Measurements from ENCODE around the gene SPPL3. TPM values are rescaled to one million over a fixed set of nuclear protein-coding genes. Genes with fewer than 3 reads are reported as not detected.

The SPPL3 gene
- total and polyA plus RNA-seq, 2 experiments from 2014 or later = 20.0 to 67.3 TPM

GRCh38 chr12:120940799-120941198 is 36.6 kb upstream of the SPPL3 start:
- Histone ChIP-seq H3K36me3 (replicated peaks; ENCODE audit: insufficient read depth, low read depth) (no peaks in the 10 kb centered on the region), H2AFZ (no peak overlapping the region), H3K4me3 (no peak overlapping the region), H3K27ac (no peak overlapping the region), H3K9me2 (replicated peaks; ENCODE audit: insufficient read depth) (no peaks in the 10 kb centered on the region), H3K9me3 (ENCODE audit: low read depth) (no peaks in the 10 kb centered on the region), H3K4me1 (ENCODE audit: insufficient read depth) (no peaks in the 10 kb centered on the region), H3K79me2 (no peaks in the 10 kb centered on the region), H3K27me3 (no peaks in the 10 kb centered on the region), H3K4me2 (no peak overlapping the region), H4K20me1 (ENCODE audit: insufficient read depth, poor library complexity, severe bottlenecking) (no peaks in the 10 kb centered on the region)
- DNase-seq (ENCODE audit: low spot score) = no peak
- TF ChIP-seq EZH2 (IDR thresholded peaks at IDR 0.05; ENCODE audit: borderline replicate concordance) (no peak), EZH2phosphoT487 (IDR thresholded peaks at IDR 0.05; ENCODE audit: low read depth, severe bottlenecking, unreplicated experiment) (no peak)
- TF ChIP-seq, protein P1, sequence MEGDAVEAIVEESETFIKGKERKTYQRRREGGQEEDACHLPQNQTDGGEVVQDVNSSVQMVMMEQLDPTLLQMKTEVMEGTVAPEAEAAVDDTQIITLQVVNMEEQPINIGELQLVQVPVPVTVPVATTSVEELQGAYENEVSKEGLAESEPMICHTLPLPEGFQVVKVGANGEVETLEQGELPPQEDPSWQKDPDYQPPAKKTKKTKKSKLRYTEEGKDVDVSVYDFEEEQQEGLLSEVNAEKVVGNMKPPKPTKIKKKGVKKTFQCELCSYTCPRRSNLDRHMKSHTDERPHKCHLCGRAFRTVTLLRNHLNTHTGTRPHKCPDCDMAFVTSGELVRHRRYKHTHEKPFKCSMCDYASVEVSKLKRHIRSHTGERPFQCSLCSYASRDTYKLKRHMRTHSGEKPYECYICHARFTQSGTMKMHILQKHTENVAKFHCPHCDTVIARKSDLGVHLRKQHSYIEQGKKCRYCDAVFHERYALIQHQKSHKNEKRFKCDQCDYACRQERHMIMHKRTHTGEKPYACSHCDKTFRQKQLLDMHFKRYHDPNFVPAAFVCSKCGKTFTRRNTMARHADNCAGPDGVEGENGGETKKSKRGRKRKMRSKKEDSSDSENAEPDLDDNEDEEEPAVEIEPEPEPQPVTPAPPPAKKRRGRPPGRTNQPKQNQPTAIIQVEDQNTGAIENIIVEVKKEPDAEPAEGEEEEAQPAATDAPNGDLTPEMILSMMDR (IDR thresholded peaks at IDR 0.05; ENCODE audit: poor library complexity) = no peak
- 70% methylated on average over 4 of the region's 5 CpGs for WGBS (ENCODE audit: low lambda C conversion rate, missing lambda C conversion rate)

DNA sequence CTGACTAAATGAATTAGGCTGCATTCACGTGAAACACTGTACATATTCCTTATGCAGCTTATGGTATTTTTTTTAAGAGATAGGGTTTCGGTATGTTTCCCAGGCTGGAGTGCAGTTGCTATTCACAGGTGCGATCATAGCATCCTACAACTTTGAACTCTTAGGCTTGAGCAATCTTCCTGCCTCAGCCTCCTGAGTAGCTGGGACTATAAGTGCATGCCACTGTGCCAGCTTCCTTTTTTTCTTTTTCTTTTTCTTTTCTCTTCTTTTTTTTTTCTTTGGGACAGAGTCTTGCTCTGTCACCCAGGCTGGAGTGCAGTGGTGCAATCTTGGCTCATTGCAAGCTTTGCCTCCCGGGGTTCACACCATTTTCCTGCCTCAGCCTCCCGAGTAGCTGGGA is 35.8 kb upstream of the SPPL3 start:
- H2AFZ ChIP-seq = no peak overlapping the region
- no peaks in the 10 kb centered on the region for H4K20me1 ChIP-seq (ENCODE audit: insufficient read depth, poor library complexity, severe bottlenecking)
- H3K4me1 ChIP-seq (ENCODE audit: insufficient read depth) = no peaks in the 10 kb centered on the region
- no peaks in the 10 kb centered on the region for H3K36me3 ChIP-seq (replicated peaks; ENCODE audit: insufficient read depth, low read depth)
- H3K79me2 ChIP-seq = no peaks in the 10 kb centered on the region
- no peak overlapping the region for H3K4me3 ChIP-seq
- no peaks in the 10 kb centered on the region for H3K9me3 ChIP-seq (ENCODE audit: low read depth)
- TF ChIP-seq EZH2 (IDR thresholded peaks at IDR 0.05; ENCODE audit: borderline replicate concordance) = no peak
- TF ChIP-seq, protein P1 (IDR thresholded peaks at IDR 0.05; ENCODE audit: poor library complexity) = no peak
- no peak for TF ChIP-seq EZH2phosphoT487 (IDR thresholded peaks at IDR 0.05; ENCODE audit: low read depth, severe bottlenecking, unreplicated experiment)
- no peaks in the 10 kb centered on the region for H3K27me3 ChIP-seq
- DNase-seq (ENCODE audit: low spot score) = no peak
- 74% methylated on average over 5 of the region's 5 CpGs for WGBS (ENCODE audit: low lambda C conversion rate, missing lambda C conversion rate)
- H3K4me2 ChIP-seq = no peak overlapping the region
- H3K27ac ChIP-seq = no peak overlapping the region
- no peaks in the 10 kb centered on the region for H3K9me2 ChIP-seq (replicated peaks; ENCODE audit: insufficient read depth)

GRCh38 chr12:120939523-120939922 is 35.4 kb upstream of the SPPL3 start:
- TF ChIP-seq EZH2 (IDR thresholded peaks at IDR 0.05; ENCODE audit: borderline replicate concordance) (no peak), EZH2phosphoT487 (IDR thresholded peaks at IDR 0.05; ENCODE audit: low read depth, severe bottlenecking, unreplicated experiment) (no peak)
- TF ChIP-seq, protein P1 (IDR thresholded peaks at IDR 0.05; ENCODE audit: poor library complexity) = no peak
- no peaks in the 10 kb centered on the region for H3K9me2 ChIP-seq (replicated peaks; ENCODE audit: insufficient read depth)
- H3K36me3 ChIP-seq (replicated peaks; ENCODE audit: insufficient read depth, low read depth) = no peaks in the 10 kb centered on the region
- H3K79me2 ChIP-seq = no peaks in the 10 kb centered on the region
- DNase-seq (ENCODE audit: low spot score) = no peak
- no peak overlapping the region for H3K27ac ChIP-seq
- H3K27me3 ChIP-seq = no peaks in the 10 kb centered on the region
- no peak overlapping the region for H3K4me2 ChIP-seq
- no peaks in the 10 kb centered on the region for H3K4me1 ChIP-seq (ENCODE audit: insufficient read depth)
- no peak overlapping the region for H2AFZ ChIP-seq
- H4K20me1 ChIP-seq (ENCODE audit: insufficient read depth, poor library complexity, severe bottlenecking) = no peaks in the 10 kb centered on the region
- WGBS (ENCODE audit: low lambda C conversion rate, missing lambda C conversion rate) = 59% methylated on average over 3 of the region's 3 CpGs
- no peak overlapping the region for H3K4me3 ChIP-seq
- H3K9me3 ChIP-seq (ENCODE audit: low read depth) = no peaks in the 10 kb centered on the region

DNA sequence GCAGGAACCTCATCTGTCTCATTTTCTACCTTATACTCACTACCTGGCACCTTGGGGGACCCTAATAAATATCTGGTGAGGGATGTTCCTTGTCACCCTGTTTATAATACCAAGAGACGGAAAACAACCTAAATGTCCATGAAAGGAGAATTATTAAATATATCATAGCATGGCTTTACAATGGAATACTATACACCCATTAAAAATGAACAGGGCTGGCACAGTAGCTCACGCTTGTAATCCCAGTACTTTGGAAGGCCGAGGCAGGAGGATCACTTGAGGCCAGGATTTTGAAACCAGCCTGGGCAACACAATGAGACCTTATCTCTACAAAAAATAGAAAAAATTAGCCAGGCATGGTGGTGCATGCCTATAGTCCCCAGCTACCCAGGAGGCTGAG is 34.3 kb upstream of the SPPL3 start:
- 90% methylated on average over 3 of the region's 3 CpGs for WGBS (ENCODE audit: low lambda C conversion rate, missing lambda C conversion rate)
- Histone ChIP-seq H3K9me3 (ENCODE audit: low read depth) (no peaks in the 10 kb centered on the region), H3K27me3 (no peaks in the 10 kb centered on the region), H3K9me2 (replicated peaks; ENCODE audit: insufficient read depth) (no peaks in the 10 kb centered on the region), H3K36me3 (replicated peaks; ENCODE audit: insufficient read depth, low read depth) (no peaks in the 10 kb centered on the region), H3K79me2 (no peaks in the 10 kb centered on the region), H3K27ac (no peak overlapping the region), H3K4me2 (no peak overlapping the region), H2AFZ (no peak overlapping the region), H3K4me3 (no peak overlapping the region), H3K4me1 (ENCODE audit: insufficient read depth) (no peaks in the 10 kb centered on the region), H4K20me1 (ENCODE audit: insufficient read depth, poor library complexity, severe bottlenecking) (no peaks in the 10 kb centered on the region)
- no peak for DNase-seq (ENCODE audit: low spot score)
- no peak for TF ChIP-seq EZH2 (IDR thresholded peaks at IDR 0.05; ENCODE audit: borderline replicate concordance)
- no peak for TF ChIP-seq EZH2phosphoT487 (IDR thresholded peaks at IDR 0.05; ENCODE audit: low read depth, severe bottlenecking, unreplicated experiment)
- TF ChIP-seq, protein P1 (IDR thresholded peaks at IDR 0.05; ENCODE audit: poor library complexity) = no peak

All from hepatocyte (in vitro differentiated cells).